Lung (tissue), 12 donors: ENCODE data around the gene GRK2. TPM values are rescaled to one million over a fixed set of nuclear protein-coding genes. Genes with fewer than 3 reads are reported as not detected.

ENCODE experiments used
- ATAC-seq: fragments of 200-7000 bp; cut with Tn5 transposase; one replicate; pipeline ENCODE4 v1.9.1; 2020; ENCODE audit warnings: moderate number of reproducible peaks; ENCODE audit not compliant: insufficient read depth, low FRiP score
- DNase-seq, 3 donors: peaks; one replicate each; pipeline ENCODE4 v3.0.0-alpha.2; 2013 to 2017
- H3K27ac ChIP-seq, 2 donors: one replicate each; pipeline ENCODE4 v1.5.1; 2013; ENCODE audit warnings: mild to moderate bottlenecking in 2 of 2, moderate library complexity in 2 of 2, control low read depth in 1 of 2, inconsistent platforms in 1 of 2, low read depth in 1 of 2, low read length in 1 of 2
- H3K27me3 ChIP-seq, 3 donors: one replicate each; pipeline ENCODE4 v1.5.1; 2013; ENCODE audit warnings: low read length in 2 of 3; ENCODE audit not compliant: control insufficient read depth in 3 of 3, insufficient read depth in 3 of 3
- H3K36me3 ChIP-seq, 4 donors: one replicate each; pipeline ENCODE4 v1.5.1; 2013; ENCODE audit warnings: low read length in 4 of 4, mild to moderate bottlenecking in 1 of 4, moderate library complexity in 1 of 4; ENCODE audit not compliant: control insufficient read depth in 4 of 4, insufficient read depth in 4 of 4
- H3K4me1 ChIP-seq, 5 donors: one replicate each; pipeline ENCODE4 v1.5.1; 2013; ENCODE audit warnings: low read length in 5 of 5, mild to moderate bottlenecking in 2 of 5, moderate library complexity in 1 of 5; ENCODE audit not compliant: control insufficient read depth in 5 of 5, insufficient read depth in 5 of 5
- H3K4me3 ChIP-seq: one replicate; pipeline ENCODE4 v1.5.1; 2013; ENCODE audit warnings: mild to moderate bottlenecking, control low read depth, moderate library complexity
- H3K9ac ChIP-seq, 2 donors: one replicate each; pipeline ENCODE4 v1.5.1; 2013; ENCODE audit warnings: low read length in 2 of 2, control low read depth in 1 of 2; ENCODE audit not compliant: insufficient read depth in 1 of 2
- H3K9me3 ChIP-seq, 4 donors: one replicate each; pipeline ENCODE4 v1.5.1; 2013; ENCODE audit warnings: low read length in 3 of 4, mild to moderate bottlenecking in 1 of 4, moderate library complexity in 1 of 4; ENCODE audit not compliant: control insufficient read depth in 4 of 4, insufficient read depth in 3 of 4
- WGBS, 2 donors: extraction: QIAGEN DNeasy Blood & Tissue Kit; methylation state at CpG; one replicate each; pipeline ENCODE4 v1.1.7; 2013; 5-methylcytosine and 5-hydroxymethylcytosine counted together
- polyA plus RNA-seq, 2 donors: library from polyadenylated mRNA; stranded (reverse); fragments of 200-250 nt; gene quantifications; one replicate each; pipeline ENCODE4 v1.2.1, GENCODE V29; 2013
- total RNA-seq, 2 donors: library from RNA; depleted of rRNA in 1 of 2; stranded (reverse); fragments of >200 nt in 1 of 2; gene quantifications; one replicate each; pipeline ENCODE4 v1.2.1, GENCODE V29; 2014 to 2021
- TF ChIP-seq, protein P1 (sequence below): IDR thresholded peaks from 2 replicates; pipeline ENCODE4 v1.5.1; 2012; ENCODE audit warnings: mild to moderate bottlenecking; ENCODE audit errors: control extremely low read depth, extremely low read depth
- donor health status: control.
- donor health status: control.
- donor health status: Bipolar disorder and iron deficiency.
- donor health status: healthy.
- donor health status: DM: yes; HTN: yes; CAD: no.

The GRK2 gene
- total and polyA plus RNA-seq, 4 donors = 37.1 to 130 (median 97.5) TPM

DNA sequence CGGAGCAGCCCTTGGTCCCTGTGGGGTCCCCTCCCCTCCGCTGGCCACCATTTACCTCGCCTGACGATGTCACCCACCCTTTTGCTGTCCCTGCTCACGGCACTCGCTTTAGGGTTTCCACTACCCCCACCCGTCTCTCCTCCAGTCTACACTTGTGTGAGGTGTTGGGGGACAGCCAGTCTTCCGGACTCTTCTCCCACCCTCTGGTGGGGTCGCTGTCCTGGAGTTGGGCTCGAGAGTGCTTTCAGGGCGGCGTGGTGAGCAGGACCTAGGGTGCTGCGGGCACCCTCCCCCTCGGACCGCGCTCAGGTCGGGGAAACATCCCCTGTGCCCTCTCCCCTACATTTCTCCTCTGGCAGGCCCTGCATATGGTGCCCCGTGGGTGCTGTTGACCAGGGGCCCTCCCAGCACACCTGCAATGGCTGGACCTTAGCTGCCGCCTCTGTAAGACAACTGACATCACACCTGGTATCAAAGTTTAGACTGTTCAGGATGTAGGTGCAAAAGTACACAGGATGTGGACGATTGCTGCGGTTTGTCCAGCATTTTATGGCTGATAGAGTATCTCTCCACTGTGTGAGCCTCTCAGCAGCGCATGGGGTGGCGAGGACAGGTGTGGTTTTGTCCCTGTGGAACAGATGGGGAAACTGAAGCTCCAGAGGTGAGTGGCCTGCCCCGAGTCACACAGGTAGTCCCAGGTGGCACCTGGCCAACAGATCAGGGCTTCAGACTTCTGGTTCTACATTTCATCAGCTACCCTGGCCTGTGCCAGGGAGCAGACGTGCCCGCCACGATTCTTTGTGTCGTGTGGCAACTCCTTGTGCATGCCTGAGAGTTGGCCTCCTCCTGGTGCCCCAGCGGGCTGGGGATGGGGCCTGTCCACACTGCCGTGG, 1.2 kb downstream of the GRK2 start:
- ATAC-seq = no peak
- Histone ChIP-seq H3K36me3 (peaks cover 0 to 12% (median 4%) of the 10 kb centered on the region in 4 donors), H3K4me3 (peak overlapping the region; percentile 78), H3K27me3 (no peaks in the 10 kb centered on the region), H3K4me1 (peaks cover 9 to 62% (median 41%) of the 10 kb centered on the region in 5 donors), H3K9ac (peak overlapping the region in 1 of 2 donors; percentile 30), H3K27ac (peak overlapping the region; percentile 76 to 83), H3K9me3 (no peaks in the 10 kb centered on the region)
- TF ChIP-seq, protein P1, sequence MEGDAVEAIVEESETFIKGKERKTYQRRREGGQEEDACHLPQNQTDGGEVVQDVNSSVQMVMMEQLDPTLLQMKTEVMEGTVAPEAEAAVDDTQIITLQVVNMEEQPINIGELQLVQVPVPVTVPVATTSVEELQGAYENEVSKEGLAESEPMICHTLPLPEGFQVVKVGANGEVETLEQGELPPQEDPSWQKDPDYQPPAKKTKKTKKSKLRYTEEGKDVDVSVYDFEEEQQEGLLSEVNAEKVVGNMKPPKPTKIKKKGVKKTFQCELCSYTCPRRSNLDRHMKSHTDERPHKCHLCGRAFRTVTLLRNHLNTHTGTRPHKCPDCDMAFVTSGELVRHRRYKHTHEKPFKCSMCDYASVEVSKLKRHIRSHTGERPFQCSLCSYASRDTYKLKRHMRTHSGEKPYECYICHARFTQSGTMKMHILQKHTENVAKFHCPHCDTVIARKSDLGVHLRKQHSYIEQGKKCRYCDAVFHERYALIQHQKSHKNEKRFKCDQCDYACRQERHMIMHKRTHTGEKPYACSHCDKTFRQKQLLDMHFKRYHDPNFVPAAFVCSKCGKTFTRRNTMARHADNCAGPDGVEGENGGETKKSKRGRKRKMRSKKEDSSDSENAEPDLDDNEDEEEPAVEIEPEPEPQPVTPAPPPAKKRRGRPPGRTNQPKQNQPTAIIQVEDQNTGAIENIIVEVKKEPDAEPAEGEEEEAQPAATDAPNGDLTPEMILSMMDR = no peak
- 6 to 8% methylated on average over 30 of the region's 30 CpGs for WGBS, 2 donors
- DNase-seq = no peak

DNA sequence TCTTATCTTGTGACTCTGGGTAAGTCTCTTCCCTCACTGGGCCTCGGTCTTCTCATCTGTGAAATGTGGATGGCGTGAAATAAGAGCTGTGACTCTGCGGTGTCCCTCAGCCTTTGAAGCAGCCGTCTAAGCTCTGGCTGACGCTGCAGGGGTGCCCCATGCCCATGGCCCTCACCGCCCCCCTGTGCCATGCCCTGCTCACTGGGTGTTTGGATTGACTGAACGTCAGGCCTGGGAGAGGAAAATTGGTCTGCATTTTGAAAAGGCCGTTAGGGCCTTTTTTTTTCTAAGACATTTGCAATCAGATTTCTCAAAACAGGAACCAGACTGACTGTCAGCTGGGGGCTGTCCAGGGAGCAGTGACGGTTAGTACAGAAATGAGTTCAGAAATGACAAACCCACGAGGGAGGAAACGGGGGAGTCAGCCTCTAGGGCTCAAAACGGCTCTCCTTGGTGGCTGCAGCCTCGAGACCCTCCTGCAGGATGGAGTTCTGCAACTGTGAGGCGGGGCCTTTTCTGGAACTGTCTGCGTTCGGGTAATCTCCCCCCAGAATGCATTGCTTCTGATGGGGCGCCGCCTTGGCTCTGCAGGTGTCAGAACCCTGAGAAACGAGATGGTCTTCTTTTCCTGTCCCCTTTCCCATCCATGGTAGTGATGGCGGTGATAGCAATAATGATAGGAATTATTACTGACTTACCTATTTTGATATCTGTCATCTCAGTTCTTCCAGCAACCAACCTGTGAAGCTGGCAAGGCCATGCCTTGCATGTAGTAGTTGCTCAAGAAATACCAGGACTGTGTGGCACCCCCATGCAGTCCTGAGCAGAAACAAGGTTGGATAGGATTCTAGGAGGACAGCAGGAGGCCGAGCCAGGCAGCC, 2.0 kb downstream of the GRK2 start:
- peaks cover 0 to 12% (median 4%) of the 10 kb centered on the region in 4 donors for H3K36me3 ChIP-seq
- ATAC-seq (no peak), DNase-seq (no peak)
- no peaks in the 10 kb centered on the region for H3K9me3 ChIP-seq
- H3K27me3 ChIP-seq = no peaks in the 10 kb centered on the region
- peak overlapping the region in 1 of 2 donors; percentile 30 for H3K9ac ChIP-seq
- H3K27ac ChIP-seq = peak overlapping the region in 1 of 2 donors; percentile 83
- peaks cover 14 to 66% (median 41%) of the 10 kb centered on the region in 5 donors for H3K4me1 ChIP-seq
- TF ChIP-seq, protein P1 = no peak
- WGBS, 2 donors = 22 to 48% methylated on average over 21 of the region's 21 CpGs
- peak overlapping the region; percentile 10 for H3K4me3 ChIP-seq

GRCh38 chr11:67268962-67269268, 2.6 kb downstream of the GRK2 start:
- Histone ChIP-seq H3K4me1 (peaks cover 19 to 71% (median 41%) of the 10 kb centered on the region in 5 donors), H3K9me3 (no peaks in the 10 kb centered on the region), H3K27ac (peak overlapping the region in 1 of 2 donors; percentile 73), H3K27me3 (no peaks in the 10 kb centered on the region), H3K36me3 (peaks cover 0 to 12% (median 4%) of the 10 kb centered on the region in 4 donors), H3K4me3 (no peak overlapping the region), H3K9ac (no peak overlapping the region)
- DNase-seq (no peak), ATAC-seq (no peak)
- 56 to 69% methylated on average over 13 of the region's 13 CpGs for WGBS, 2 donors
- TF ChIP-seq, protein P1 = no peak
